ENCODE results near the gene RETN. TPM values are rescaled to one million over a fixed set of nuclear protein-coding genes. Genes with fewer than 3 reads are reported as not detected.

RETN gene
- polyA plus RNA-seq, 2 of the 4 experiments (the other 2 are of a cell fraction) = not detected

GRCh38 chr19:7680606-7681339, 11.9 kb downstream of the RETN start, which contains the start of gene TRAPPC5 (continued):
- TF ChIP-seq REST (IDR thresholded peaks at IDR 0.05) = no peak
- no peak for TF ChIP-seq EHF (CRISPR knock-in tag; IDR thresholded peaks at IDR 0.05)
- TF ChIP-seq SREBF2 (IDR thresholded peaks at IDR 0.05) = no peak
- no peak for TF ChIP-seq ZSCAN20 (CRISPR knock-in tag; IDR thresholded peaks at IDR 0.05)
- no peak for TF ChIP-seq BHLHE40 (IDR thresholded peaks at IDR 0.05; ENCODE audit: low read depth, low read length)
- TF ChIP-seq RAD21 (conservative IDR thresholded peaks at IDR 0.05 in 1 of 2, IDR thresholded peaks at IDR 0.05 in 1 of 2) = peak; percentile 68 to 89
- TF ChIP-seq CBX8 (IDR thresholded peaks at IDR 0.05) = no peak
- TF ChIP-seq HOXA7 (CRISPR knock-in tag; IDR thresholded peaks at IDR 0.05) = no peak
- no peak for TF ChIP-seq TP53 (CRISPR knock-in tag; IDR thresholded peaks at IDR 0.05)
- no peak for TF ChIP-seq PBX3 (IDR thresholded peaks at IDR 0.05)
- no peak for TF ChIP-seq ESRRA (IDR thresholded peaks at IDR 0.05; ENCODE audit: borderline replicate concordance, low read length)
- no peak for TF ChIP-seq EHMT2 (IDR thresholded peaks at IDR 0.05; ENCODE audit: low read depth)
- no peak for TF ChIP-seq HEYL (CRISPR knock-in tag; IDR thresholded peaks at IDR 0.05)
- TF ChIP-seq, protein P1, sequence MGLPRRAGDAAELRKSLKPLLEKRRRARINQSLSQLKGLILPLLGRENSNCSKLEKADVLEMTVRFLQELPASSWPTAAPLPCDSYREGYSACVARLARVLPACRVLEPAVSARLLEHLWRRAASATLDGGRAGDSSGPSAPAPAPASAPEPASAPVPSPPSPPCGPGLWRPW (IDR thresholded peaks at IDR 0.05) = no peak
- TF ChIP-seq NR3C1 (IDR thresholded peaks at IDR 0.05) = no peak
- TF ChIP-seq TFCP2L1 (CRISPR knock-in tag; IDR thresholded peaks at IDR 0.05) = no peak
- no peak for TF ChIP-seq HOXB5 (CRISPR knock-in tag; IDR thresholded peaks at IDR 0.05)
- TF ChIP-seq, protein P2, sequence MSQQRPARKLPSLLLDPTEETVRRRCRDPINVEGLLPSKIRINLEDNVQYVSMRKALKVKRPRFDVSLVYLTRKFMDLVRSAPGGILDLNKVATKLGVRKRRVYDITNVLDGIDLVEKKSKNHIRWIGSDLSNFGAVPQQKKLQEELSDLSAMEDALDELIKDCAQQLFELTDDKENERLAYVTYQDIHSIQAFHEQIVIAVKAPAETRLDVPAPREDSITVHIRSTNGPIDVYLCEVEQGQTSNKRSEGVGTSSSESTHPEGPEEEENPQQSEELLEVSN (IDR thresholded peaks at IDR 0.05; ENCODE audit: borderline replicate concordance, low read depth) = no peak
- no peak for TF ChIP-seq KDM1A (IDR thresholded peaks at IDR 0.05; ENCODE audit: low read depth)
- 0 out of 2 replicates have a peak, but pooled peaks have one; percentile 49 for TF ChIP-seq MAX (IDR thresholded peaks at IDR 0.05)
- TF ChIP-seq JUN (IDR thresholded peaks at IDR 0.05) = peak in 1 of 2 experiments; percentile 57; a peak in 1 of 5 replicates
- TF ChIP-seq HOXB13 (CRISPR knock-in tag; IDR thresholded peaks at IDR 0.05; ENCODE audit: low read depth) = no peak
